Retinal pigment epithelial cell (primary cell): ENCODE results near the gene TPBG.
A peak's percentile ranks its signal among the peaks of the same experiment; 100 is the strongest.

Experiments used
- DNase-seq: peaks from one replicate; pipeline ENCODE4 v3.0.0-alpha.2; 2010; ENCODE audit warnings: low read depth
- H3K4me3 ChIP-seq: 2 replicates; pipeline ENCODE4 v1.5.1; 2011; ENCODE audit warnings: mild to moderate bottlenecking, low read length, control low read depth, moderate library complexity
- CTCF ChIP-seq: conservative IDR thresholded peaks from 2 replicates; pipeline ENCODE4 v1.5.1; 2011; ENCODE audit warnings: low read depth, low read length, control low read depth, inconsistent platforms

TPBG gene

GRCh38 chr6:82364087-82365015 lies 734 bp downstream of the TPBG start:
- DNase-seq, result no peak
- no peak for TF ChIP-seq CTCF
- peak overlapping the region; percentile 69 for H3K4me3 ChIP-seq

GRCh38 chr6:82365016-82365795 lies 1.6 kb downstream of the TPBG start:
- H3K4me3 ChIP-seq, result peak overlapping the region; percentile 69
- TF ChIP-seq CTCF, result peak; percentile 13
- DNase-seq, result no peak

- no peak for TF ChIP-seq CTCF
- no peak for DNase-seq
Measured at GRCh38 chr6:82367704-82368103, 4.1 kb downstream of the TPBG start.

GRCh38 chr6:82370788-82371187 lies 7.2 kb downstream of the TPBG start:
- no peak for DNase-seq
- TF ChIP-seq CTCF, result no peak
- no peak overlapping the region for H3K4me3 ChIP-seq

More at GRCh38 chr6:82367704-82368103, 4.1 kb downstream of the TPBG start:
- H3K4me3 ChIP-seq, result no peak overlapping the region

- TF ChIP-seq CTCF, result no peak
- no peak for DNase-seq
- no peak overlapping the region for H3K4me3 ChIP-seq
Measured at GRCh38 chr6:82371799-82372546, 8.4 kb downstream of the TPBG start.

- TF ChIP-seq CTCF, result no peak
- no peak overlapping the region for H3K4me3 ChIP-seq
- no peak for DNase-seq
Measured at GRCh38 chr6:82372656-82373055, 9.0 kb downstream of the TPBG start.
